ENCODE data around the gene NKX1-1. TPM values are rescaled to one million over a fixed set of nuclear protein-coding genes. Genes with fewer than 3 reads are reported as not detected.

NKX1-1 gene
- polyA plus RNA-seq, 2 of the 4 experiments (the other 2 are of a cell fraction) = not detected

DNA sequence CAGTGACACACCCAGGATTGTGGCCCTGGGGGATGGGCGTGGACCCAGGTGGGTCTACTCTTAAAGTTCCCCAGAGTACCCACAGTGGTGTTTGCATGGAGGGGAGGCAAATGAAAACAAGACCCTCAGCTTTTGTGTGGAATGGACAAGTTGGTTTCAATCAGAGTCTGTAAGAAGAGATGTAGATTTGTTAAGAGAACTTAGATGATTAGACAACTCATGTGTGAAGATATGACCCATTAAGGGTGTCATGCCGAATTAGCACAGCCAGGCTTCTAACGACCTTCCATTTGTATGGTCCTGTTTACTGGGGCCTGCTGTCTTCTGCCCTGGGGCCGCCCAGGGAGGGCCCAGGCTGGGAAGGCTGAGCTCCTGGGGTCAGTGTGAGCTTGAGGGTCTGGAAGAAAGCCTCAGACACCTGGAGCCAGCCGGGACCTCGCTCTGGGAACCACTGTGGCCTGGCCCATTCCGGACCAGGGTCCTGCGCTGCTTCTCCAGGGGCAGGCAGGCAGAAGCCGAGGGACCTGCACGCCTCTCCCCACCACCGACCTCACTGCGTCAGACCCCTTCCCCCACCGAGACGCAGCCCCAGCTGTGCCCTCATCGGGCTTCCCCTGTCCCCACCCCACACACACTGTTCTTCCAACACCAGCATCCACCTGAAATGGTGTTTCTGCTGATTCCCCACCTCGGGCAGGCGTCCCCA lies 38.9 kb downstream of the NKX1-1 start:
- Histone ChIP-seq H3K4me2 (no peak overlapping the region), H3K4me3 (no peak overlapping the region), H3K9me3 (no peaks in the 10 kb centered on the region), H3K4me1 (no peaks in the 10 kb centered on the region), H3K27ac (no peak overlapping the region)
- no peak for TF ChIP-seq CHD4 (IDR thresholded peaks at IDR 0.05; ENCODE audit: borderline replicate concordance)
- no peak for TF ChIP-seq JUN (IDR thresholded peaks at IDR 0.05)
- no peak for TF ChIP-seq ESRRA (IDR thresholded peaks at IDR 0.05; ENCODE audit: borderline replicate concordance, low read length)
- TF ChIP-seq PHF8 (IDR thresholded peaks at IDR 0.05; ENCODE audit: borderline replicate concordance, low read depth) = no peak
- TF ChIP-seq CTCF (IDR thresholded peaks at IDR 0.05) = no peak
- TF ChIP-seq NPAS2 (CRISPR knock-in tag; IDR thresholded peaks at IDR 0.05; ENCODE audit: borderline replicate concordance) = no peak
- no peak for TF ChIP-seq CEBPB (IDR thresholded peaks at IDR 0.05)
- TF ChIP-seq JUNB (IDR thresholded peaks at IDR 0.05) = no peak
- TF ChIP-seq RNF2 (IDR thresholded peaks at IDR 0.05; ENCODE audit: borderline replicate concordance, low read depth) = no peak
- TF ChIP-seq RCOR1 (IDR thresholded peaks at IDR 0.05; ENCODE audit: low read depth, low read length) = no peak
- TF ChIP-seq EHMT2 (IDR thresholded peaks at IDR 0.05; ENCODE audit: low read depth) = no peak
- no peak for TF ChIP-seq MYC (IDR thresholded peaks at IDR 0.05; ENCODE audit: borderline replicate concordance, low read length)
- no peak for TF ChIP-seq SREBF2 (IDR thresholded peaks at IDR 0.05)
- no peak for TF ChIP-seq TFCP2L1 (CRISPR knock-in tag; IDR thresholded peaks at IDR 0.05)
- ChIA-PET CTCF (interaction anchor here (0.7 kb wide), 1 partner anchor 11 kb away, joined by 5 read pairs; no protein-coding TSS in a partner anchor), POLR2A (no interaction called here)
- 97% methylated on average over 12 of the region's 17 CpGs for WGBS (ENCODE audit: missing lambda C conversion rate)
- FAIRE-seq = no peak
- DNase-seq (ENCODE audit: low read depth in 1 of 2, low spot score in 1 of 2) = no peak
- ATAC-seq = no peak

DNA sequence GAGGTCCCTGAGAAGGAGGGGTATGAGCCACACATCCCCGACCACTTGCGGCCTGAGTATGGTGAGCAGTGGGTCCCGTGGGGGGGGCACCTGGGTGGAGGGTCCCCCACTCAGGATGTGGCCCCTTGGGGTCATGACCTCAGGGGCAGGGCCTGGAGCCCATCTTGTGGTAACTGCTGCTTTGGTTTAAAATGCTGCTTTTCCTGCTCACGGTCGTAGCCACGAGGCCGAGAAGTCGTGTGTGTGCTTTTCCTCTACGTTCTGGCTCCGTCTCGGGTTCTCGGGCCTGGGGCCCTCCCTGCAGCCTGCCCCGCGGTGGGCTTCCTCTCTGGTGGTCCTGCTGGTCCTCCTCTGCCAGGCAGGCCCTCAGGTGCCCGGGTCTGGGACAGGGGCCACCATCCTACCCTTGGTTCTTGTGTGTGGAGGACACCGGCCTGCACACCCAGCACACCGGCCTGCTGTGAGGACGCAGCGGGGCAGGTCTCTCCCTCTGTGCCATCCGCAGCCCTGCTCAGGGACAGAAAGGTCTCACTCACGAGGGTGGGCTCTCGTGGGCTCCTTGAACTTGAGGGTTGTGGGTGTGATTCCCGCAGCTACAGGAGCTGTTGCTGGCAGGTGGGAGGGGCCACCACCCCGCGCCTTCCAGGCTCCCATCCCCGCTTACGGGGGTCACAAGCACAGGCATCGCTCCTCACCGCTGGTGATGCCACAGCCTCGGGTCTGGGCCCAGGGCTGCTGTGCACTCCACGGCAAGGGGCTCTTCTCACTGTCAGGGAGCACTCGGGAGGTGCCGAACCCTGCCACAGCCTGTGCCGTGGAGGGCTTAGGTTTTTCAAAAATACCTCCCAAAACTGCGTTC lies 39.6 kb downstream of the NKX1-1 start:
- Histone ChIP-seq H3K4me1 (no peaks in the 10 kb centered on the region), H3K4me3 (no peak overlapping the region), H3K27ac (no peak overlapping the region), H3K9me3 (no peaks in the 10 kb centered on the region), H3K4me2 (no peak overlapping the region)
- POLR2A ChIA-PET = no interaction called here
- CTCF ChIA-PET = interaction anchor here (0.7 to 2.3 kb wide), 4 partner anchors 11 to 146 kb away, joined by 3 to 7 read pairs (median 5); no protein-coding TSS in a partner anchor
- FAIRE-seq = no peak
- no peak for DNase-seq (ENCODE audit: low read depth in 1 of 2, low spot score in 1 of 2)
- WGBS (ENCODE audit: missing lambda C conversion rate) = 92% methylated on average over 16 of the region's 35 CpGs
- no peak for ATAC-seq
- TF ChIP-seq HES2 (IDR thresholded peaks at IDR 0.05) = no peak
- TF ChIP-seq KDM1A (IDR thresholded peaks at IDR 0.05; ENCODE audit: low read depth) = no peak
- no peak for TF ChIP-seq ZFP36 (IDR thresholded peaks at IDR 0.05; ENCODE audit: borderline replicate concordance, partially characterized antibody)
- no peak for TF ChIP-seq RFX5 (IDR thresholded peaks at IDR 0.05)
- no peak for TF ChIP-seq POLR2AphosphoS2 (conservative IDR thresholded peaks at IDR 0.05; ENCODE audit: low read length)
- no peak for TF ChIP-seq RCOR1 (IDR thresholded peaks at IDR 0.05; ENCODE audit: low read depth, low read length)
- TF ChIP-seq CBX2 (IDR thresholded peaks at IDR 0.05; ENCODE audit: borderline replicate concordance, low read depth) = no peak
- TF ChIP-seq SREBF2 (IDR thresholded peaks at IDR 0.05) = no peak
- TF ChIP-seq ZSCAN20 (CRISPR knock-in tag; IDR thresholded peaks at IDR 0.05) = no peak
- TF ChIP-seq, protein P1, sequence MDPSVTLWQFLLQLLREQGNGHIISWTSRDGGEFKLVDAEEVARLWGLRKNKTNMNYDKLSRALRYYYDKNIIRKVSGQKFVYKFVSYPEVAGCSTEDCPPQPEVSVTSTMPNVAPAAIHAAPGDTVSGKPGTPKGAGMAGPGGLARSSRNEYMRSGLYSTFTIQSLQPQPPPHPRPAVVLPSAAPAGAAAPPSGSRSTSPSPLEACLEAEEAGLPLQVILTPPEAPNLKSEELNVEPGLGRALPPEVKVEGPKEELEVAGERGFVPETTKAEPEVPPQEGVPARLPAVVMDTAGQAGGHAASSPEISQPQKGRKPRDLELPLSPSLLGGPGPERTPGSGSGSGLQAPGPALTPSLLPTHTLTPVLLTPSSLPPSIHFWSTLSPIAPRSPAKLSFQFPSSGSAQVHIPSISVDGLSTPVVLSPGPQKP (IDR thresholded peaks at IDR 0.05; ENCODE audit: low read depth, low read length) = no peak
- no peak for TF ChIP-seq ZC3H11A (IDR thresholded peaks at IDR 0.05)
- no peak for TF ChIP-seq FOSB (CRISPR knock-in tag; IDR thresholded peaks at IDR 0.05)
- TF ChIP-seq HEYL (CRISPR knock-in tag; IDR thresholded peaks at IDR 0.05) = no peak
- no peak for TF ChIP-seq TP53 (CRISPR knock-in tag; IDR thresholded peaks at IDR 0.05)
- no peak for TF ChIP-seq MAFK (IDR thresholded peaks at IDR 0.05; ENCODE audit: partially characterized antibody)
- TF ChIP-seq POLR2A (IDR thresholded peaks at IDR 0.05; ENCODE audit: low read length) = no peak
- no peak for TF ChIP-seq CTCF (IDR thresholded peaks at IDR 0.05)
- TF ChIP-seq, protein P2, sequence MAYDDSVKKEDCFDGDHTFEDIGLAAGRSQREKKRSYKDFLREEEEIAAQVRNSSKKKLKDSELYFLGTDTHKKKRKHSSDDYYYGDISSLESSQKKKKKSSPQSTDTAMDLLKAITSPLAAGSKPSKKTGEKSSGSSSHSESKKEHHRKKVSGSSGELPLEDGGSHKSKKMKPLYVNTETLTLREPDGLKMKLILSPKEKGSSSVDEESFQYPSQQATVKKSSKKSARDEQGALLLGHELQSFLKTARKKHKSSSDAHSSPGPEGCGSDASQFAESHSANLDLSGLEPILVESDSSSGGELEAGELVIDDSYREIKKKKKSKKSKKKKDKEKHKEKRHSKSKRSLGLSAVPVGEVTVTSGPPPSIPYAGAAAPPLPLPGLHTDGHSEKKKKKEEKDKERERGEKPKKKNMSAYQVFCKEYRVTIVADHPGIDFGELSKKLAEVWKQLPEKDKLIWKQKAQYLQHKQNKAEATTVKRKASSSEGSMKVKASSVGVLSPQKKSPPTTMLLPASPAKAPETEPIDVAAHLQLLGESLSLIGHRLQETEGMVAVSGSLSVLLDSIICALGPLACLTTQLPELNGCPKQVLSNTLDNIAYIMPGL (CRISPR knock-in tag; IDR thresholded peaks at IDR 0.05; ENCODE audit: borderline replicate concordance) = no peak
